OCI-LY7 (cell line): Measurements from ENCODE around the gene TPD52L1.

Source experiments
- CTCF ChIP-seq: fragments of 200-600 bp; sonication (generic); conservative IDR thresholded peaks from 2 replicates; pipeline ENCODE4 v1.5.1; 2014; ENCODE audit warnings: mild to moderate bottlenecking, antibody characterized with exemption, low read length, moderate library complexity, mixed read lengths
- EZH2phosphoT487 ChIP-seq: fragments of 200-600 bp; sonication (generic); IDR thresholded peaks from 2 replicates; pipeline ENCODE4 v1.6.1; 2018; ENCODE audit warnings: low read depth, borderline replicate concordance, mild to moderate bottlenecking, mixed run types, antibody characterized with exemption, low read length, moderate library complexity, mixed read lengths

- TF ChIP-seq CTCF (no peak), EZH2phosphoT487 (no peak)
These were observed 99.3 kb downstream of the TPD52L1 start for GRCh38 chr6:125252891-125253290.
